ENCODE measurements around the gene RUNX2.

- TF ChIP-seq POLR2A (IDR thresholded peaks at IDR 0.05): no peak
- TF ChIP-seq CTCF (IDR thresholded peaks at IDR 0.05): no peak
These were observed 49.8 kb upstream of the RUNX2 start for GRCh38 chr6:45278367-45278766.

Data from stomach (tissue), 4 donors.